NCI-H146 (cell line): Measurements from ENCODE around the gene PTPRJ.

ENCODE experiments used
- DNase-seq: peaks from one replicate; lab custom pipeline; 2025; lab: John Stamatoyannopoulos, UW

The PTPRJ gene

DNA sequence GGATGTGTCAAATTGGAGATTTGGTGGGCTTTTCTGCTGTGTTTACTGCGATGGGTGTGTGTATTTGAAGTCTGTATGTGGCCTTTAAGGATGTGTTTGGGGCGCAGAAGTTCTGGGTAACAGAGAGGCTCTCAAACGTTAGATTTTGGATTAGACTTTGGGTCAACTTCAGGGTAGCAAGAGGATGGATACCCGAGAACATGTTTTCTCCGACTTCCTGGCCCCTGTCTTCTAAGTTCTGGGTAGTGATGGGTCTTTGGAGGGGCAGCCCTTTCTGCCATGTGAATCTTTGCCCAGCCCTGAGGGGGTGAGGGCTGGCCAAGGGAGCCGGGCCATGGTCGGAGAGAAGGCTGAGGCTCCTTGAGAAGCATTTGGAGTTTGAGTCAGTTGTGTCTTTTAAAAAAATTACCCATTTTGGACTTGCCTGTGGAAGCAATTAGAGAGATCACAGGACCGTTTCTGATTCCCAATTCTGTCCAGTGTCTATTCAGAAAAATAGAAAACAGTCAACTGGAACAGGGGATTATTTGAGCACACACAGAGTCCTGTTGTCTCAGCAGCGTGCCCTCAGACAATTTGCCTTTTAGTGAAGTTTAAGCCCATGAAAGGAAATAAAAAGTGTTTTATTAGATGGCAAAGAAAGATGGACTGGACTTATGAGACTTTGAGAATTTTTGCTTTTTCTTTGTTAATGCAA lies 114.4 kb downstream of the PTPRJ start:
- no peak for DNase-seq

DNA sequence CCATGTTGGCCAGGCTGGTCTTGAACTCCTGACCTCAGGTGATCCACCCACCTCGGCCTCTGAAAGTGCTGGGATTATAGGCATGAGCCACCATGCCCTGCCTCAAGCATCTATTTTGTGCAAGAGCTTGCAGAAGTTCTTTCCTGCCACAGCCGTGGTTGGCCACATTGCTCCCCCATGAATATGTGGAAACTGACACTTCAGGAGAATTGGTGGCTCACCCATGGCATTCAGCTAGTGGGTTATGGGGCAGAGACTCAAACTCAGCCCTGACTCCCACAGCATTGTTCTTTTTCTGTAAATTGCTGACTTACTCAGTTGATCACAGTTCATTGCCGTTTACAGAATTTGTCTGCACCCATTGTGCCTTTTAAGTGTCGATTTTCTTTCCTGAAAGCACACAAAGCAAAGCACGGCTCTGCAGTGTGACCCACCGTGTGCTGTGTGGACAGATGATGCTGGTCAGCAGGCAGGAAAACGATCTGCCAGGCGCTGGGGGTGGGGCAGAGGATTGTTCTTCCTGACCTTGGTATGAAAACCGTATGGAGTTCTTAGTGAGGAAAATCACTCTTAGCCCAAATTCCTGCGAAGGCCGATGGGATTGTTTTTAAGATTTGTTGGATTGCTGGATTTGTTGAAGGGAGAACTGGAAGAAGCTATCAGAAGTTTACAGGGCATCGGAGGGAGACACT lies 115.6 kb downstream of the PTPRJ start:
- DNase-seq, result no peak

DNA sequence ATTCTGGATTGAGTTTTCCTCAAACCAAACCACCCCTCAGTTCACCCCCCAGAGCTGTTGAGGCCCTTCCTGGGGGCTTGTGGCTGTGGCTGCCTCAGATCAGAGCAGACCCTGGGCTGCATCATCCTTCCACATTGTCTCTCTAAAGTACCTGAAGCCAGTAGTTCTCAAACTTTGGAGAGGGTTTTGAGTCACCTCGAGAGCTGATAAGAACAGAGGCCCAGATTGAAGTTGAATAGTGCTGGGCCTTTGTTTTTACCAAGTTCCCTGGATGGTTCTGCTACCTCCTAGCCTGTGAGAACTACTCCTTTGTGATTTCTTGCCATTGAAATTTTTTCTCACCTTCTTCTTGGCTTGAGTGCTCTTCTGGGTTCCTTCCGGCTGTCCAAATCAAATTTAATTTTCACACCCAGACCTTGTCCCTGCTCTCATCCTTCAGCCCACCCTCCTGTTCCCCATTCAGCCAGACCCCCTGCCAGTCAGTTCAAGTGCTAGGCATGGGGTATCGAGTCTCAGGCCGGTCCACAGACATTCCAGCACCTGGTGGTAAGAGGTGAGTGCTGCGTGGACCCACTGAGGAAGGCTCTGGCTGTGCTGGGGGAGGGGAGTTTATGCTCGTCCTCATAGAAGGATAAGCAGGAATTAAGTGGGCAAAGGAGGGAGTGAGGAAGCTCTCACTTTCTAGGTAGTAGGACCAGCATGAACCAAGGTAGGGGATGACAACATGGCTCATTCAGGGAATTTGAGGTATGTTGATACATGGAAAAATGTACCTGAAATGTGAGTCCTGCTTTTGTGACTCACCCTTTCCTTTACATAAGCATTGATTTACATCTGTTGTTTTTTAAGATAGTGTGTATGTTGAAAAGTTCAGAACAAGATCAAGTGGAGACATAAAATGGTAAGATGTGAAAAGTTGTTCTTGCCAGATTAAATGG lies 116.5 kb downstream of the PTPRJ start:
- no peak for DNase-seq

DNA sequence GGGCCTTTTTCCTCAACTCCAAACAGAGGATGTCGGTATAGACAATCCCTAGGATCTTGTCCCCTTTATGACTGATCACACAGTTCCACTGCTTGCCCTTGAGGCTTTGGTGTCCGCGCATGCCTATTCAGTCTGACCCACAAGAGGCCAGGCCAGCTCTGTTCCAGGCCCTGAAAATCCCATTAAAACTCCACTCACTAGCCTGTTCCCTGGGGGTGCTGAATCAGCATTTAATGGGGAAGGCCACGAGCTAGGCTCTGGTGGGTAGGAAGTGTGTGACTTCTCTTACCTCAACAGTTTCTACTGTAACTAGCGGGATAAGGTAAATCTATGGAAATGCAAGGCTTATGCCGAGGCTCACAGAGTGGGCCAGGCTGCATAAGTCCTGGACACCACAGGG lies 117.7 kb downstream of the PTPRJ start:
- DNase-seq, result no peak

DNA sequence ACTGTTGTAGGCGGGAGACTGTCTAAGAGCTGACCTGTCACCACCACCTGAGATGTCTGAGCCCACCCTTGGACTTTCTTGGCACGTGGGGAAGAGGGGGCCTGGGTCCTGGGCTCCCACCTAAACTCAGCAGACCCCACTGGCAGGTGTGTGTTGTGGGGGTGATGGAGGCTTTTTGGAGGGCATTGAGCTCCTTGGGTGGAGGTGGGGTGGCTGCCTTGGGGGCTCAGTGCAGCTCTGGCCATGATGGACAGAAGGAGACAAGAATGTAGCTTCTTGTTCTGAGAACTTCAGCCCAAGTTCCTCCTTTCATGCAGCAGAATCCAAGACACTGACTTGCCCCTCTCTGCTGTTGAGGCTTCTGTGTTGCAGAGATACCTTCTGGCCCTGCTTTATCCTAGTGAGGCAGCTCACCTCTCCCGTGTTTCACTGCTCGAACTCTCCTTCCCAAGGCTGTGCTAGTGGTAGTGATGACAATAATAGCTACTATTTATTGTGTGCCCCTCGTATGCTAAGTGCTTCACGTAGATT lies 119.6 kb downstream of the PTPRJ start:
- no peak for DNase-seq

DNA sequence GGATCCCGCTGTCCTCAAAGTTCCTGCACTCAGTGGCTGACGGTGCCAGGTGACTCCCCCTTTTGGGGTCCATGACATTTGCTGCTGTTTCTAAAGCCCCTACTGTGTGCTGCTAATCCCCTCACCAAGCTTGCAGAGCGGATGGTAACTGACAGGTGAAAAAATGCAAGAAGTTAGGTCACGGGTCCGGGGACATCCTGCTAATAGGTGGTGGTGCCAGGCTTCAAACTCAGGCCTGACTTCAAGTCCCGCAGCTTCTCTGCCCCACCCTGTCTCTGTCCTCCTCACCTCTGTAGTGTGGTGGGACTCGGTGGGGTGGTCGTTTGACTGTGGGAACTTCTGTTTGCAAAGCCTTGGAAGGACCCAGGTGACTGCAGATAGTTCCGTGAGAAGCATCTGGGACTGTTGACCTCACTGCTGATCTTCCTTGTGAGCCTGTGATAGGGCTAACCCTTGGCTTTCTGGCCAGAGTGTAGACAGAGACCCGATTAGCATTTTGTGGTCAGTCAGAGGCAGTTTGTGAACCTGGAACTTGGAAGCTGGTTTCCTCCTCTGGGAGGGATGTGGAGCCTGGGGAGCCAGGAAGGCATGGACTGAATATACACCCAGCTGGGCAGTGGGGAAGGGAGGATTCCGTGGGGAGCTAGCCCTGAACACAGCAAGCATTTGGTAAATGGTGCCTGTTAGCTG lies 120.8 kb downstream of the PTPRJ start:
- DNase-seq, result no peak

DNA sequence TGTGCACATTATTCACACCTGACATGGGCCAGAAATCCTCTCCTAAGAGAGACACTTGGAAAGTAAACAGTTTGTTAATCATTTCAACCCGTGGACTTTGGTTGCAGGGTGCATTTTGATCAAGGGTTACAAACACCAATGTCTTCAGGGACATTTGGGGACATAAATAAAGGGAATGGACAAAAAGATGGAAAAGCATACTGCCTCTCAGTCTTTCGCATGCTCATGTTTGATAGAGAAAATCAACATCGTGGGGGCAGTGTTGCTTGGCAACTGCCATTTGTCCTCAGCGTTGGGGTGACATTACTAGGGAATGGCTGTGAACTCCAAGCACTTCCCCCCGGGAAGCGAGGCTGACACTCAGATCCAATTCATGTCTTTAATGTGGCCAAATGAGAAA lies 121.6 kb downstream of the PTPRJ start:
- no peak for DNase-seq

DNA sequence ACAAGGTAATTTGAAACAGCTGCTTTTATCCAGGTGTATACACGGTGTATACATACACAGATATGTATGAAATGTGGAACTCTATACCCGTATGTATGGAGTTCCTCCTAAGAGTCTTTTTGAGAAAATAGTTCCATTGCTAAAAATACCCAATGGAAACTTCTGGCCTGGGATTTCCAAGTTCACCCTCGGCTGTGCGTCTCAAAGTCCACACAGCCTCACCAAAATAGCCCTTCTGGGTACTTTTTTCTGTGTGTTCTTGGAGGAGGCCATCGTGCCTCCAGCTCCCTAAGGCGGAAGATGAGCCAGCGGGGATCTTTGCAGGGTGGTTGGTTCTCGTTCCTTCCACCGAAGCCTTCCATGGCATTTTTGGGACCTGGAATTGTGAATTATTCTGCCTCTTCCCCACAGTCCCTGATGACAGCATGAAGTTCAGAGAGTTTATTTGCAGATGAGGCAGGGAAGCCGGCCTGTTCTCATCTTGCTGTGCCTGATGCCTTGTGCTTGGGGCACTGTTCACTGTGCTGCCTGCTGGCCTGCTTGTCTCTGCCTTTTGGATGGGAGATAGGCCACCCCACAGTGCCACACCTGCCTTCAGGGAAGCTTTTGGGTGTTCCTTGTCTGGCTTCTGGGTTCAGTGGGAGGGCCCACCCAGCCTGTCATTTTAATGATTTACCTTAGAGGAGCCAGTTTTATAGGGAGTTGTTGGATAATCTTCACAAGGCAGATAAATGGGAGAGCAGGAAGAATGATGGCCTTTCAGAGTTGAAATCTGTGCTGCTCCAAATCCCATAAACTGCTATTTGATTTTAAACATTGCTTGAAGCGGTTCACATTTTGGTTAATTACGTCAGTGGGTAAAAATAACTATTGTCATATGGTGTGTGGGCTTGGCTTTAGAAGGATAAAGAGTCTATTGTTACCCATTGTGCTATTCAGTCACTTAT lies 123.5 kb downstream of the PTPRJ start:
- DNase-seq, result peak; percentile 10

DNA sequence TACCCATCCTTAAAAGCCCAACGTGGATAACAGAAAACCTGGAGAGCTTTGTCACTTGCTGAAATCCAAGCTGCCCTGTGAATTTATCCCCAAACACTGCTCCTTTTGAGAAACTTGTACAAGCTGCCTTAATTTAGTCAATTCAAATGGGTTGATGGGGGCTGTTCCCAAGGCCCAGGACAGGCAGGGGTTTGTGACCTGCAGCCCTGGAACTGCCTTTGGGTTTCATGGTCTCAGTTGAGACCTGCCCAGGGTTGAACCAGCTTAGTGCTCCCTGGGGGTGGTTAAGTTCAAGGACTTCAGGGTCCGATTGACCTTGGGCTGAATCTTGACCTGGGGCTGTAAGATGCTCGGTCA lies 124.2 kb downstream of the PTPRJ start:
- no peak for DNase-seq

DNA sequence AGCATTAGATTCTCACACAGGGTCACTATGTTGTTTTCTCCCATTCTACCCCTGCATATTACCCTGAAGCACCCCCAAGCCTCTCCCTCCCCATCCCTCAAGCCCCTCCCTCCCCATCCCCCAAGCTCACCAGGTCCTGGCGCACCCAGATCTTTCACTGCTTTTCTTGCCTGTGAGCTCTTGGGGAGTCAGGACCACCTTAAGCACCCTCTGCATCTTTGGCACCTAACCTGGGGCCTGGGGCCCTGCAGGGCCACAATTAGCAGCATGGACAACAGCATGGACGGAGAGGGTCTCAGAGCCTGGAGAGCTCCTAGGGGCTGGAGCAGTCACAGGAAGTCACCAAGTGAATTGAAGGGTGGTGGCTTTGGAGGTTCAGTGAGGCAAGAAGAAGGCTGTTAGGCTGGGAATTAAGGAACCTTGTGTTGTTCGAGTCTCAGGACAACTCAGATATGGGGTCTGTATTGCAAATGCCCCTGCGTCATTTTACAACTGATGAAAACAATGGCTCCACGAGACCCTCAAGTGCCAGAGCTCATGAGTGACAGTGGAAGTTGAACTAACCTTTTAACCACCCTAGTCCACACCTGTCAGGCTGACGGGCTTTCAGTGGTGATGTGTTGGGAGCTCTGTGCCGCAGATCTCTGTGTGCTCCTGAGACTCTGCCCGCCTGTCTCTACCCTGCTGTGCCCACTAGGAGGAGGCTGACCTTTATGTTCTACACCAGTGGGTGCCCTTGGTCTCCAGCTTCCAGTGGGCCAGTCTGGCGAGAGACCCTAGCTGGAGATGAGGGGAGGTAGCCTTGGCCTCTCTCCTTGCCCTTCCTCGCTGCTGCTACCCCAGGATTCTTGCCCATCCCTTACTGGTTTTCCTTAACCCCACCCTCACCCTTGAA lies 125.0 kb downstream of the PTPRJ start:
- no peak for DNase-seq

DNA sequence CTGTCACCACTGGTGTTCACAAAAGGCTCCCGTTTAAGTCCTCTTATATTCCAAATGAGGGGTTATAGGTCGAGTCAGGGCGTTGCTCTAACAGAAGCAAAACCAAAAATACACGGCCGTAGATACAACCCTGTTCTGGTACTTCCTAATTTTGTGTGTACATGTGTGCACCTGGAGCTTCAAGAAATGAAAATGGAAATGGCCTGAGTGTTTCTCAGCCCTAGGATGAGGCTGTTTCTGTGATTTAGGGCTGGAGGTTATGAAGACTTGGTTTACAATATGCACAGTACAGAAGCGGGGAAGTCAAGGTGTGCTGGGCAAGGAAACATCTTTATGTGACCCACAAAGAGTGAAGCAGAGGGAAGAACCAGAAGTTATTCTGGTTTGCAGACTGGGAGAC lies 125.8 kb downstream of the PTPRJ start:
- DNase-seq, result no peak

DNA sequence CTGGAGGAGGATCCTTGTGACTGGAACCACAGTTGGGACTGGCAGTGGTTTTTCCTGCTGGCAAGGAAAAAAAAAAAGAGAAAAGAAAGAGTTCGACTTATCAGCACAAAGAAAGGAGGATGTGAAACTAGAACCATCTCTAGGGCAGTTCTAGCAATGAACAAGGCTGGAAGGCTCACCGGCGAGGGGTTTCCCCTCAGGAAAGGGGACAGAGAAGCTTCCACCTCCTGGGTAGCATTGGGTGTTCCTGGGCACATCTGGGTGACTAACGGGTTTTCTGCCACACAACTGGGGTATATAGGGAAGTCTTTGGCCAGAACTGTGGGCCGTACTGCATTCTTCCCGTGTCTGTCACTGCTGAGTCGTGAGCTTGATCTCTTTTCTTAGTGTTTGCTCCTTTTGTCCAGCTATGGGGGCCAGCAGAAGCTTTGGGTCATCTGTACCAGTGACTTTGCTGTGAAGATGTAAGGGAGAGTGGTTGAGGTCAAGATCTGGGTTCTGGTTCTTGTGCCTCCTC lies 126.9 kb downstream of the PTPRJ start:
- DNase-seq, result no peak

DNA sequence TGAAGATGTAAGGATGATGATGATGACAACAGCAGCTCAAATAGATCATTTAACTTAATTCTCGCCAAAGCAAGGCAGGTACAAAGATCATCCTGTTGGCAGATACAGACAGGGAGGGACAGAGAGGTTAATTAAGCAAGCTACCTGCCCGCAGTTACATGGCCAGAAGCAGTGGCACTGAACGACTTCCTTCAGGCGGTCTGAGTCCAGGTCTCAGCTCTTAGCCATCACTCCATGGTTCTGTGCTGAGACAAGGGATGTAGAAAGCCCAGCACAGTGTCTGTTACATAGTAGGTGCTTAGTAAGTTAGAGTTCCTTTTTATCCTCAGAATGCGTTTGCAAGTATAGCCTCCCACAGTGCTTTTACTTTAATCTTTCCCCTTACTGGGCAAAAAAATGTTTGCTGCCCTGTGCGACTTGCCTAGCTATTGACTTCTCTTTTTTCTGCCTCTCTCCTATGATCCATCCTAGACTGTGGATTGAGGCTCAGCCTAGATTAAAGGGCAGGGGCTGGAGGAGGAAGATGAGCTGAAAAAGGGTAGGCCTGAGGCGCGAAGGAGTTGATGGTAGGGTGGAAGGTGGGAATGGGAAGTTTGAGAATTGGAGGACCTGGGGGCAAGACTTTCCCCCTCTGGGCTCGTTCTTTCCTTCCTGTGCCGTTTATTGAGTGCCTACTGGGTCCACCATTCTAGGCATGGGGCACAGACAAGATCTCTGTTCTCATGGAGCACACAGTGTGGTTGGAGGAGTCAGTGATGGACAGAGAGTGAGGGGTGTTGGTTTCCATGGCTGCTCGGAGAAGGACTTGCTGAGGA lies 128.1 kb downstream of the PTPRJ start:
- no peak for DNase-seq

DNA sequence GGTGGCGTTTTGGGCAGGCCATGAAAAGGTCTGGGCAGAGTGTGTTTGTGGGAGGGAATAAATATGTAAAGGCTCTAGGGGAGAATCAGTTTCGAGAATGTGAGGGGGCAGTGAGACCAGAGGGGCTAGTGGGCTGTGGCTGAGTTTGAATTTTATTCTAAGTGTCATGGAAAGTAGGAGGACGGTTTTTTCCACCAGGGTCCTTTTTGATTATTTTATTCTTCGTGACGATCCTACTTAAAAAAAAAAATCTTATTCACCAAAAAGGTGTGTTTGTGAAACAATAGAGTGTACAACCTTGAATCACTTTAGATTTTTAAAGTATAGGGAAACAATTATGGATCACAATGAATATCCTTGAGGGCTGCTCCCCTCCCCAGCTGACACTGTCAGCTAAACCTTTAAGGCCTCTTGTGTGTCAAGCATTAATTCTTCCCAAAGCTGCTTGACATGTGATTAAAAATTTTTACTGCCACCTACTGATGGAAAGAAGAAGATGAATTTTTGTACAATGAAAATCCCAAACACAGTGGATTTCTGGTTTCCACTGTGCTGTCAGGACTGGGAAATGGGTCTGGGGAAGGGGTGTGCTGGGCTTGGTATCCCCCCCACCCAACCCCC lies 128.8 kb downstream of the PTPRJ start:
- DNase-seq, result peak; percentile 47

DNA sequence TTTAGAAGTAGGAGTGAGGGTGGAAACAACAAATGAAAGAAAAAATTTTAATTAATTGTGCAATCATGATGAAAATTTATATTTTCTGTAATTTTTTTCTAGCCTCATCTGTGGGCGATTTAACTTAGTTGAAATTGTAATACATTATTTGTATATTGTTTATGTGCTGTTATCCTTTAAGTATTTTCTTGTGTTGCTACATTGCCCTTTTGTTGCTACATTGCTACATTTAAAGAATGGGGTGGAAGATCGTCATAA lies 130.1 kb downstream of the PTPRJ start:
- no peak for DNase-seq

DNA sequence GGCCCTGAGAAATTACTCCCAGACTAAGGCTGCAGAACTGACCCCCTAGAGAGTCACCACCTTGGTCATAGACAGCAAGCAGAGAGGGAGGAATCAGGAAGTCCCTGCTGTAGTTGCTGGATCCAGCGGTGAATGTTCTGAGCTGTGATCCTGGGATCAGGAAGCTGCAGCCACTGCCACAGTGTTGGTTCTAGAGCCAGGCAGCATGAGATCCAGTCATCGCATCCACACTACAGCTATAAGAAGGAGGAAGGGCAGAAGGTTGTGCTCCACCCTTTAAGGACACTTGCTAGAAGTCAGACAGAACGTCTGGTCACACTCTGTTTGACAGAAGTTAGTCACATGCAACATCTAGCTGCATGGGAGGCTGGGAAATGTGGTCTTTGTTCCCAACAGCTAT lies 131.5 kb downstream of the PTPRJ start:
- no peak for DNase-seq

DNA sequence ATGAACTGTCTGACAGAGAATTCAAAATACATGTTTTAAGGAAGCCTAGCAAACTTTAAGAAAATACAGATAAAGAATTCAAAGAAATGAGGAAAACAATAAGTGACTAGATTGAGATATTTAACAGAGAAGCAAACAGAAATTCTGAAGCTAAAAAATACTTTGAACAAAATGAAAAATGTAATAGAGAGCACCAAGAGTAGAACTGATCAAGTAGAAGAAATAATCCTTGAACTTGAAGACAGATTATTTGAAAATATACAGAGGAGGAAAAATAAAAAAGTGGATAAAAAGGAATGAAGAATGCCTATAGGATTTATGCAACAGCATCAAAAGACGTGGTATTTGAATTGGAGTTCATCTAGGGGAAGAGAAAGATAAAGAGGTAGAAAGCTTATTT lies 134.4 kb downstream of the PTPRJ start:
- DNase-seq, result no peak

DNA sequence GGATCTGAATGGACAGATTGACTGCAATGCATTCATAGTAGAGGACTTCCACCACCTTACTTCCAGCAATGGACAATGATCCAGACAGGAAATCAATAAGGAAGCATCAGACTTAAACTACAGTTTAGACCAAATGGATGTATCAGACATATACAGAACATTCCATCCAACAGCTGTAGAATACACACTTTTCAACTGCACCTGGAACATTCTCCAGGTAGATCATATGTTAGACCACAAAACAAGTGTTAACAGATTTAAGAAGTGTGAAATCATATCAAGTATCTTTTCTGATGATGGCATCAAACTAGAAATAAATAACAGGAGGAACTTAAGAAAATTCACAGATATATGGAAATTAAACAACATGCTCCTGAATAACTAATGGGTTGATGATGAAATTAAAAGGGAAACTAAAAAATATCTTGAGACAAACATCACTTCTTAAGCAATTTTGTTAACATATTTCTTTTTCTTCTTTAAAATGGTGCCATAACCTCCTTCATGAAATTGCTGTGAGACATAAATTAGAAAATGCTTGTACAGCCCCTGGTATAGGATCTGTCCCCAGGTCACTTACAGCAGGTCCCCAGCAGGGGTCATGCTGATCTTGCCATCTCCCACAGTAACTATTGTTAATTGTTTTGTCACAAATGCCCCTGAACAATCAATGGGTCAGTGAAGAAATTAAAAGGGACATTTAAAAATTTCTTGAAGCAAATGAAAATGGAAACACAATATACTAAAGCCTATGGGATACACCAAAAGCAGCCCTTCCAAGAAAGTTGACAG lies 136.3 kb downstream of the PTPRJ start:
- DNase-seq, result peak; percentile 17
